Transverse colon (tissue), 4 donors: Measurements from ENCODE around the gene OTP. TPM values are rescaled to one million over a fixed set of nuclear protein-coding genes. Genes with fewer than 3 reads are reported as not detected.

Experiments
- DNase-seq: peaks from one replicate; pipeline ENCODE4 v3.0.0-alpha.2; 2019
- H3K27ac ChIP-seq, 4 donors: fragments of 200-600 bp; sonication (generic); 2 replicates each; pipeline ENCODE4 v1.5.1; 2016 to 2018; ENCODE audit warnings: inconsistent platforms in 4 of 4
- H3K27me3 ChIP-seq: fragments of 200-600 bp; sonication (generic); 2 replicates; pipeline ENCODE4 v1.5.1; 2017; ENCODE audit warnings: inconsistent platforms
- H3K36me3 ChIP-seq, 4 donors: fragments of 200-600 bp; sonication (generic); 2 replicates each; pipeline ENCODE4 v1.5.1; 2017 to 2019; ENCODE audit warnings: inconsistent platforms in 4 of 4
- H3K4me1 ChIP-seq, 4 donors: fragments of 200-600 bp; sonication (generic); 2 replicates each; pipeline ENCODE4 v1.5.1; 2017 to 2020; ENCODE audit warnings: inconsistent platforms in 4 of 4
- H3K4me3 ChIP-seq, 4 donors: fragments of 200-600 bp; sonication (generic); 1 replicate in 1 of 4; 2 replicates in 3 of 4; pipeline versions ENCODE4 v1.5.1 to v1.6.1; 2017 to 2019; ENCODE audit warnings: inconsistent platforms in 4 of 4
- H3K9me3 ChIP-seq, 2 donors: fragments of 200-600 bp; sonication (generic); 2 replicates each; pipeline ENCODE4 v1.5.1; 2017 to 2019; ENCODE audit warnings: inconsistent platforms in 2 of 2
- CTCF ChIP-seq, 5 experiments: fragments of 200-600 bp in 3 of 5; fragments of 450-650 bp in 2 of 5; sonication (generic) in 3 of 5; IDR thresholded peaks; 1 replicate in 2 of 5; 2 replicates in 3 of 5; pipeline ENCODE4 v1.5.1; 2016 to 2017; ENCODE audit warnings: antibody characterized with exemption in 5 of 5, inconsistent platforms in 3 of 5, mild to moderate bottlenecking in 2 of 5, moderate library complexity in 1 of 5
- EP300 ChIP-seq: sonication (generic); formaldehyde crosslinking; IDR thresholded peaks from one replicate; pipeline ENCODE4 v1.6.1; 2017; ENCODE audit warnings: antibody characterized with exemption, low read depth
- POLR2A ChIP-seq: fragments of 450-650 bp; IDR thresholded peaks from one replicate; pipeline ENCODE4 v1.6.1; 2016; ENCODE audit warnings: antibody characterized with exemption, mild to moderate bottlenecking, moderate library complexity
- POLR2AphosphoS5 ChIP-seq, 3 donors: sonication (generic); formaldehyde crosslinking; IDR thresholded peaks; one replicate each; pipeline ENCODE4 v1.6.1; 2016; ENCODE audit warnings: antibody characterized with exemption in 3 of 3
- WGBS, 2 donors: methylation state at CpG; one replicate each; pipeline ENCODE4 v1.1.5; 2018; ENCODE audit warnings: low coverage in 1 of 2; 5-methylcytosine and 5-hydroxymethylcytosine counted together
- in situ Hi-C, 4 donors: fragments of 200-750 bp; cut with MboI; loops; one replicate each; pipeline versions ENCODE4 v1.15.0 to v1.15.1; 2017; ENCODE audit warnings: low sequenced_read_pairs in 3 of 4, low pct_ligation_motif_present in 1 of 4, low pct_unique_long_range_greater_than_20kb in 1 of 4
- intact Hi-C: fragments of 100-400 bp; cut with DNase I; formaldehyde crosslinking; loops from one replicate; pipeline ENCODE4 v1.15.1; 2023; ENCODE audit warnings: low total_unique reads
- total RNA-seq, 4 donors: library from RNA; depleted of rRNA; stranded (reverse); fragments of >200 nt; gene quantifications; one replicate each; pipeline ENCODE4 v1.1.0, GENCODE V29; 2016

OTP gene
- total RNA-seq, 4 donors from 2014 or later: not detected

- intact Hi-C loops: no loop called here
- Histone ChIP-seq H3K27ac (no peak overlapping the region), H3K4me3 (no peak overlapping the region), H3K36me3 (no peaks in the 10 kb centered on the region), H3K4me1 (peaks cover 9 to 45% (median 21%) of the 10 kb centered on the region in 4 donors), H3K27me3 (peaks cover 100% of the 10 kb centered on the region), H3K9me3 (no peaks in the 10 kb centered on the region)
- 25 to 43% methylated on average over 5 of the region's 5 CpGs for WGBS, 2 donors
- DNase-seq: no peak
- TF ChIP-seq EP300 (no peak), POLR2A (no peak), POLR2AphosphoS5 (IDR thresholded peaks at IDR 0.05) (no peak)
- in situ Hi-C loops: loop anchor here in 1 of 4 donors (25.0 kb wide), 1 partner anchor 379 kb away; no protein-coding TSS in a partner anchor
These were observed 4.8 kb downstream of the OTP start for GRCh38 chr5:77633709-77634108.

- intact Hi-C loops (no loop called here), in situ Hi-C loops (loop anchor here in 1 of 4 donors (25.0 kb wide), 1 partner anchor 379 kb away; no protein-coding TSS in a partner anchor)
- TF ChIP-seq EP300: no peak
- TF ChIP-seq POLR2AphosphoS5 (IDR thresholded peaks at IDR 0.05): no peak
- no peak for TF ChIP-seq POLR2A
- no peak for TF ChIP-seq CTCF (IDR thresholded peaks at IDR 0.05)
- no peaks in the 10 kb centered on the region for H3K36me3 ChIP-seq
- peaks cover 9 to 42% (median 20%) of the 10 kb centered on the region in 4 donors for H3K4me1 ChIP-seq
- H3K4me3 ChIP-seq: no peak overlapping the region
- 15 to 22% methylated on average over 8 of the region's 8 CpGs for WGBS, 2 donors
- no peak overlapping the region for H3K27ac ChIP-seq
- H3K9me3 ChIP-seq: no peaks in the 10 kb centered on the region
- no peak for DNase-seq
- H3K27me3 ChIP-seq: peaks cover 100% of the 10 kb centered on the region
These were observed 5.3 kb downstream of the OTP start for GRCh38 chr5:77633207-77633675.

- no peaks in the 10 kb centered on the region for H3K36me3 ChIP-seq
- H3K9me3 ChIP-seq: no peaks in the 10 kb centered on the region
- no peak overlapping the region for H3K27ac ChIP-seq
- WGBS, 2 donors: 13 to 27% methylated on average over 9 to 33 of the region's 33 CpGs
- peaks cover 9 to 42% (median 20%) of the 10 kb centered on the region in 4 donors for H3K4me1 ChIP-seq
- H3K4me3 ChIP-seq: no peak overlapping the region
- H3K27me3 ChIP-seq: peaks cover 100% of the 10 kb centered on the region
- intact Hi-C loops (no loop called here), in situ Hi-C loops (loop anchor here in 1 of 4 donors (25.0 kb wide), 1 partner anchor 380 kb away; no protein-coding TSS in a partner anchor)
- no peak for DNase-seq
- no peak for TF ChIP-seq POLR2AphosphoS5 (IDR thresholded peaks at IDR 0.05)
- TF ChIP-seq CTCF (IDR thresholded peaks at IDR 0.05): no peak
- TF ChIP-seq POLR2A: no peak
- no peak for TF ChIP-seq EP300
These were observed 5.8 kb downstream of the OTP start for GRCh38 chr5:77632526-77633206.

GRCh38 chr5:77630114-77630680, 8.3 kb downstream of the OTP start:
- Histone ChIP-seq H3K36me3 (no peaks in the 10 kb centered on the region), H3K9me3 (no peaks in the 10 kb centered on the region), H3K4me1 (peaks cover 7 to 29% (median 20%) of the 10 kb centered on the region in 4 donors), H3K27ac (no peak overlapping the region), H3K27me3 (peaks cover 100% of the 10 kb centered on the region), H3K4me3 (peak overlapping the region; percentile 13 to 59 (median 30))
- intact Hi-C loops: loop anchor here (2.0 kb wide), 1 partner anchor 73 kb away; no protein-coding TSS in a partner anchor
- peak in 4 of 5 experiments; percentile 7 to 28 (median 16) for TF ChIP-seq CTCF (IDR thresholded peaks at IDR 0.05)
- no peak for TF ChIP-seq POLR2A
- TF ChIP-seq POLR2AphosphoS5 (IDR thresholded peaks at IDR 0.05): no peak
- TF ChIP-seq EP300: no peak
- in situ Hi-C loops: loop anchor here in 1 of 4 donors (25.0 kb wide), 1 partner anchor 382 kb away; no protein-coding TSS in a partner anchor
- no CpG with 5 or more reads among the region's 65 CpGs for WGBS, 2 donors
- peak; percentile 64 for DNase-seq
